Measurements from ENCODE around the gene SSX2. TPM values are rescaled to one million over a fixed set of nuclear protein-coding genes. Genes with fewer than 3 reads are reported as not detected.
"Not testable (repeated sequence)": the region's sequence is repeated elsewhere in the genome, so short reads cannot be mapped to it uniquely, and the experiment has no call there.

Gene SSX2, protein sequence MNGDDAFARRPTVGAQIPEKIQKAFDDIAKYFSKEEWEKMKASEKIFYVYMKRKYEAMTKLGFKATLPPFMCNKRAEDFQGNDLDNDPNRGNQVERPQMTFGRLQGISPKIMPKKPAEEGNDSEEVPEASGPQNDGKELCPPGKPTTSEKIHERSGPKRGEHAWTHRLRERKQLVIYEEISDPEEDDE
- not detected for total RNA-seq

DNA sequence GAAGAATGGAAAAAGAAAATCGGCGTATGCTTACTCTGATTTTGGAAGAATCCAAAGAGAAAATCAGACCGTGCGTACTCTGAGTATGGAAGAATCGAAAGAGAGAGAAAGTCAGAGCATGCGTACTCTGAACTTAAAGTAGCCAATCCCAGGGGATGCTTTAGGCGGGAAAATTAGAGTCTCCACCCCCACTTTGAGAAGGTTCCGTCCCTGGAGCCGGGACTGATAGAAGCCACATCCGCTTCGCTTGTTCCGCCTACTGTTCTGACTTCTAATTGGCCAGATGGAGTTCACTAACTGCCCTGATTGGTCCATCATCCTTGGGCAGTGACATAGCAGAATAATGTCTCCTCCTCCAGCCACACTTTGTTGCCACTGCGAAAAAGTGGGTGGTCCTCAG is at the start of gene SSX2:
TSS of gene SSX2 (minus strand) at position 101 of the 400 bp plus-strand sequence. CDS start 1,429 bp downstream, outside the sequence.
- H3K27me3 ChIP-seq; intact Hi-C loops (cut with DNase I; ENCODE audit: low total_unique reads); H3K9me3 ChIP-seq; H3K4me3 ChIP-seq; H3K36me3 ChIP-seq; H3K27ac ChIP-seq; H3K4me1 ChIP-seq; DNase-seq (ENCODE audit: low spot score in 2 of 2): not testable (repeated sequence)

DNA sequence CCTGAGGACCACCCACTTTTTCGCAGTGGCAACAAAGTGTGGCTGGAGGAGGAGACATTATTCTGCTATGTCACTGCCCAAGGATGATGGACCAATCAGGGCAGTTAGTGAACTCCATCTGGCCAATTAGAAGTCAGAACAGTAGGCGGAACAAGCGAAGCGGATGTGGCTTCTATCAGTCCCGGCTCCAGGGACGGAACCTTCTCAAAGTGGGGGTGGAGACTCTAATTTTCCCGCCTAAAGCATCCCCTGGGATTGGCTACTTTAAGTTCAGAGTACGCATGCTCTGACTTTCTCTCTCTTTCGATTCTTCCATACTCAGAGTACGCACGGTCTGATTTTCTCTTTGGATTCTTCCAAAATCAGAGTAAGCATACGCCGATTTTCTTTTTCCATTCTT is 44.0 kb upstream of the SSX2 start, which contains the start of gene SSX2B:
TSS of gene SSX2B (plus strand) at position 301 of the 400 bp plus-strand sequence. CDS start 1,429 bp downstream, outside the sequence.
- H3K36me3 ChIP-seq; intact Hi-C loops (cut with DNase I; ENCODE audit: low total_unique reads); H3K27ac ChIP-seq; DNase-seq (ENCODE audit: low spot score in 2 of 2); H3K4me1 ChIP-seq; H3K4me3 ChIP-seq; H3K27me3 ChIP-seq; H3K9me3 ChIP-seq: not testable (repeated sequence)

DNA sequence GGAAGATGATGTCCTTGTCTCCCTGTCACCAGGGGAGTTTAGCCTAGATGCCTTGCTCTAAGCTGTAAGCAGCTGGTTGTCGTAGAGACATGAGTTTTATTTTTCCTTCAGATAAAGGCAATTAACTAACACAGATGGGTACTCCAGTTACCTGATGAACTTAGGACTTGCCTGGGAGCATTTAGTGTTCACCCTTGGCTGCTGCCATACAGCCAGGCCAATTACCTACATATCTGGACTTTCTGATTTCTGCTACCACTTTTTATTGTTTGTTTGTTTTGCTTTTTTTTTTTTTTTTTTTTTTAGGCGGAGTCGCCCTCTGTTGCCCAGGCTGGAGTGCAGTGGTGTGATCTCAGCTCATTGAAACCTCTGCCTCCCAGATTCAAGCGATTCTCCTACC is 14.9 kb downstream of the SSX2 start:
- H3K4me1 ChIP-seq; intact Hi-C loops (cut with DNase I; ENCODE audit: low total_unique reads); H3K9me3 ChIP-seq; H3K36me3 ChIP-seq; H3K27me3 ChIP-seq; DNase-seq (ENCODE audit: low spot score in 2 of 2); H3K27ac ChIP-seq; H3K4me3 ChIP-seq: not testable (repeated sequence)

DNA sequence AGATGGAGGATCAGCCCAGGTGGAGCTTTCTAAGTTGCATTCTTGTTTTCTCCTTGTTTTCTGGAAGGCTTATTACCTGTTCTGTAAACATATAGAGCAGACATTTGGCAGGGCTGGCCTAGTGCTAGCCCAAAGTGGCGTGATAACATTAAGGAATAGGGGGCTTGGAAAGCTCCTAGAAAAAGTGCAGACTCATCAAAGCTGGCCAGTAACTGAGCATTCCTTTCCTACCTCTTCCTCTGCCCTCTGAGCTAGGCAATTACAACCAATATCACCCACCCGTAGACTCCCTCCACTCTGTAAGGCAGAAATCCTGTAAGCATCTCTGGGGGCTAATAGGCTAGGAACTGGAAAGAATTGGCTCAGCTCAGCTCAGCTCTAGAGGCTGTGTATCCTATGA is 44.8 kb downstream of the SSX2 start:
- intact Hi-C loops (cut with DNase I; ENCODE audit: low total_unique reads); DNase-seq (ENCODE audit: low spot score in 2 of 2); H3K27me3 ChIP-seq; H3K36me3 ChIP-seq; H3K27ac ChIP-seq; H3K4me1 ChIP-seq; H3K4me3 ChIP-seq; H3K9me3 ChIP-seq: not testable (repeated sequence)

DNA sequence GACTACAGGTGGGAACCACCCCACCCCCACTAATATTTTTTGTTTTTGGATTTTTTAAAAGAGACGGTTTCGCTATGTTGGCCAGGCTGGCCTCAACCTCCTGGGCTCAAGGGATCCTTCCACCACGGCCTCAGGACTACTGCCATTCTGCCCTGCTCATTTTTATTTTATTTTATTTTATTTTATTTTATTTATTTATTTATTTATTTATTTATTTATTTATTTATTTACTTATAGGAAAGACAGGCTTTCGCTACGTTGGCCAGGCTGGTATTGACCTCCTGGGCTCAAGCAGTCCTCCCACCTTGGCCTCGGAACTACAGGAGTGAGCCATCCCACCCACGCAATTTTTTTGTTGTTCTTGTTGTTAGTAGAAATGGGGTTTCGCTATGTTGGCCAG is 51.5 kb downstream of the SSX2 start:
- H3K36me3 ChIP-seq; H3K9me3 ChIP-seq; H3K4me3 ChIP-seq; intact Hi-C loops (cut with DNase I; ENCODE audit: low total_unique reads); DNase-seq (ENCODE audit: low spot score in 2 of 2); H3K27ac ChIP-seq; H3K4me1 ChIP-seq: not testable (repeated sequence)
- peaks cover 0 to 16% of the 10 kb centered on the region in 2 donors for H3K27me3 ChIP-seq

DNA sequence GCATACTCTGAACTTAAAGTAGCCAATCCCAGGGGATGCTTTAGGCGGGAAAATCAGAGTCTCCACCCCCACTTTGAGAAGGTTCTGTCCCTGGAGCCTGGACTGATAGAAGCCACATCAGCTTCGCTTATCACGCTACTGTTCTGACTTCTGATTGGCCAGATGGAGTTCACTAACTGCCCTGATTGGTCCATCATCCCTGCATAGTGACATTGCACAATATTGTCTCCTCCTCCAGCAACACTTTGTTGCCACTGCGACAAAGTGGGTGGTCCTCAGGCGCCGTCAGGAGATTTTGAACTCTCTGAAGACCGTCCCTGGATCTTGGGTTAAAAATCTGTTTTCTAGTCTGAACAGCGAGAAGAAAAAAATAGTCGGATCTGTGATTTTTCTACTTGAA is 52.2 kb downstream of the SSX2 start, which contains the start of gene SSX7:
TSS of gene SSX7 (minus strand) at position 101 of the 400 bp plus-strand sequence. CDS start 1,428 bp downstream, outside the sequence.
- H3K9me3 ChIP-seq; H3K4me1 ChIP-seq; intact Hi-C loops (cut with DNase I; ENCODE audit: low total_unique reads); H3K4me3 ChIP-seq; DNase-seq (ENCODE audit: low spot score in 2 of 2); H3K36me3 ChIP-seq; H3K27ac ChIP-seq: not testable (repeated sequence)
- peaks cover 0 to 16% of the 10 kb centered on the region in 2 donors for H3K27me3 ChIP-seq

DNA sequence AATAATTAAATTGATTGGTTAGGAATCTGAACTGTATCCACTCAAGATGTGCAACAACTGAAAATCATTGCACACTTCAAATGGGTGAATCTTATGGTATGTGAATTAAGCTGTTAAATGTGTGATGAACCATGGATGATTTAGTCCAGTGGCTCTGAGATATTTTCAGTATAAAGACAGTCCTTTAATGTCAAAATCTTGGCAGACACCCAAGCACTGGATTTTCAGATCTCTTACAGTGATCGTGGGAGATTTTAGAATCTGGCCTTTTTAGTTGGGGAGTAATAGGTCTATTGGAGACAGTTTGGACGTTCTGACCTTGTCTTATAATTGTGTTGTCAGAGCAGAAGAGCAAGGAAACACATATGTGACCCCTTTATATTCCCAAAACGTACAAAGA is 56.3 kb downstream of the SSX2 start:
- DNase-seq (ENCODE audit: low spot score in 2 of 2); H3K4me1 ChIP-seq; H3K27ac ChIP-seq; H3K9me3 ChIP-seq; H3K4me3 ChIP-seq; H3K36me3 ChIP-seq; intact Hi-C loops (cut with DNase I; ENCODE audit: low total_unique reads): not testable (repeated sequence)
- peaks cover 0 to 12% of the 10 kb centered on the region in 2 donors for H3K27me3 ChIP-seq

DNA sequence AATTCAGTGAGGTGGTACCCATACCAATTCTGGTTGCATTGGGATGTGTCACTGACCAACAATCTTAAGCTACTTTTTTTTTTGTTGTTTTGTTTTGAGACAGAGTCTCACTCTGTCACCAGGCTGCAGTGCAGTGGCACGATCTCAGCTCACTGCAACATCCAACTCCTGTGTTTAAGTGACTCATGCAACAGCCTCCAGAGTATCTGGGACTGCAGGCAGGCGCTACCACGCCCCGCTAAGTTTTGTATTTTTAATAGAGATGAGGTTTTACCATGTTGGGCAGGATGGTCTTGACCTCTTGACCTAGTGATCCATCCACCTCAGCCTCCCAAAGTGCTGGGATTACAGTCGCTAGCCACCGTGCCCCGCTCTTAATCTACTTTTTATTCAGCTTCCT is 58.0 kb downstream of the SSX2 start:
- H3K4me1 ChIP-seq; intact Hi-C loops (cut with DNase I; ENCODE audit: low total_unique reads); DNase-seq (ENCODE audit: low spot score in 2 of 2); H3K4me3 ChIP-seq; H3K9me3 ChIP-seq; H3K27ac ChIP-seq; H3K36me3 ChIP-seq: not testable (repeated sequence)
- H3K27me3 ChIP-seq = peaks cover 0 to 12% of the 10 kb centered on the region in 2 donors

Other genes starting within 250 kb of the SSX2 start
- not detected for gene XAGE1A, start 211.4 kb downstream of the SSX2 start, total RNA-seq
- not detected for gene XAGE1B, start 190.1 kb downstream of the SSX2 start, total RNA-seq
- not detected for gene SSX7, start 52.3 kb downstream of the SSX2 start, total RNA-seq
- gene SSX2B, start 44.1 kb upstream of the SSX2 start, total RNA-seq = not detected
- not detected for gene SPANXN5, start 90.2 kb upstream of the SSX2 start, total RNA-seq
- gene XAGE5, start 104.1 kb upstream of the SSX2 start, total RNA-seq = not detected
- not detected for gene XAGE3, start 160.9 kb upstream of the SSX2 start, total RNA-seq
- gene FAM156B, start 190.2 kb upstream of the SSX2 start, total RNA-seq = 10 to 100 TPM; 25.5 to 41.3 (median 26.2) TPM